ENCODE data around the gene EFTUD2. TPM values are rescaled to one million over a fixed set of nuclear protein-coding genes. Genes with fewer than 3 reads are reported as not detected.

Gene EFTUD2
- total and polyA plus RNA-seq, 2 of the 13 experiments (the other 11 are each of a cell fraction or from before 2014, with no cell fraction given): 111 to 137 TPM

DNA sequence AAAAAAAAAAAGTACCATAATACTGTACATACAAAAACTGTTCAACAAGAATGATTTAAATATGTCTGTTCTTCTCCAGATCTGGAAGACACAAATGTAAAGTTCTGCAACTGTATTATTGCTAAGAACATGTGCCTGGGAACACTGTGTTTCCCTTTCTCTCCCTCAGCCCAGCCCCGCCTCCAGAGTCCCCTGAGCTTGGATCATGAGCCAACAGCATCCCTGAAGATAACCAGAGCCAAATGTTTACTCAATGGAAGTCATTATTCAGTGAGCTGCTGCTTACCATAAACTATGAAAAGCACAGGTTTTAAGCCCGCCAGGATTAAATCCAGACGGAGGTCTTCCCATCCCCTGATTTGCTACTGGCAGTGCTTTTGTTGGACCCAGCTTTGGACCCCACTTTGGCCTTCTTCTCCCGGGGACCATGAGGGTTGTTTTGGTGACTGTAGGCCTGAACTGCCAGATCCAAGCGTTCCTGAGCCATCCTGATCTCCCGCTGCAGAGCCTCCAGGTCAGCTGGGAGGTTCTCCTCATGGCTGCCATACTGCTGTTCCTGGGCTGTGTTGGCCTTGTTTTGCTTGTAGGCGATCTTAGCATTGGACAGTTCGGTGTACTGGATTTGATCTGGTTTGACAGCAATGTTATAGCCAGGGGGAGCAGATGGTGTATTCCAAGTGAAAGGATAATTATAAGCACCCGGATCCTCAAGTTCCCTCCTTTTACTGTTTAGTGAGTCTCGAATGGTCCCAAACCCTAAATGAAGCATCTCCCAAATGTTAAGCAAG, 94.7 kb downstream of the EFTUD2 start:
- FAIRE-seq: no peak
- no peak overlapping the region for H3K27ac ChIP-seq (ENCODE audit: extremely low read length, insufficient read depth, low read length)
- H3K4me1 ChIP-seq (ENCODE audit: insufficient read depth, low read length): no peaks in the 10 kb centered on the region
- no peak for ATAC-seq
- ChIA-PET CTCF (ENCODE audit: low intra/inter-chr PET ratio, low total read pairs) (interaction anchor here (1.1 kb wide), 1 partner anchor 11 kb away, joined by 4 read pairs; no protein-coding TSS in a partner anchor), POLR2A (no interaction called here)
- H3K9me3 ChIP-seq (ENCODE audit: low read length): no peaks in the 10 kb centered on the region
- no peaks in the 10 kb centered on the region for H3K79me2 ChIP-seq (ENCODE audit: insufficient read depth, low read length)
- H3K36me3 ChIP-seq (replicated peaks in 1 of 2; ENCODE audit: control insufficient read depth in 1 of 2, insufficient read depth in 2 of 2, low read length in 2 of 2): peaks cover 0 to 3% of the 10 kb centered on the region in 2 experiments; a peak in 3 of 5 replicates
- BruUV-seq (replicated peaks): no TSS peak
- no peak overlapping the region for H3K9ac ChIP-seq (ENCODE audit: insufficient read depth, low read depth, low read length)
- no peaks in the 10 kb centered on the region for H4K20me1 ChIP-seq (ENCODE audit: insufficient read depth, low read length)
- no peaks in the 10 kb centered on the region for H3K27me3 ChIP-seq (ENCODE audit: control insufficient read depth in 1 of 2, insufficient read depth in 2 of 2, low read length in 2 of 2)
- H2AFZ ChIP-seq (ENCODE audit: low read length): no peak overlapping the region
- DNase-seq (ENCODE audit: low spot score): no peak
- no peak overlapping the region for H3K4me3 ChIP-seq (replicated peaks in 1 of 3; ENCODE audit: insufficient read depth in 1 of 3, low read depth in 2 of 3, low read length in 3 of 3)
- H3K4me2 ChIP-seq (ENCODE audit: low read depth, low read length): no peak overlapping the region
- intact Hi-C loops (cut with micrococcal nuclease; ENCODE audit: unreplicated experiment): no loop called here
- 84% methylated on average over 10 of the region's 10 CpGs for WGBS (ENCODE audit: low lambda C conversion rate)
- in situ Hi-C loops (cut with HindIII; ENCODE audit: extremely low pct_ligation_motif_present, low pct_unique_long_range_greater_than_20kb): no loop called here
- no peak for TF ChIP-seq TFDP2 (CRISPR knock-in tag; IDR thresholded peaks at IDR 0.05)
- TF ChIP-seq, protein P1, sequence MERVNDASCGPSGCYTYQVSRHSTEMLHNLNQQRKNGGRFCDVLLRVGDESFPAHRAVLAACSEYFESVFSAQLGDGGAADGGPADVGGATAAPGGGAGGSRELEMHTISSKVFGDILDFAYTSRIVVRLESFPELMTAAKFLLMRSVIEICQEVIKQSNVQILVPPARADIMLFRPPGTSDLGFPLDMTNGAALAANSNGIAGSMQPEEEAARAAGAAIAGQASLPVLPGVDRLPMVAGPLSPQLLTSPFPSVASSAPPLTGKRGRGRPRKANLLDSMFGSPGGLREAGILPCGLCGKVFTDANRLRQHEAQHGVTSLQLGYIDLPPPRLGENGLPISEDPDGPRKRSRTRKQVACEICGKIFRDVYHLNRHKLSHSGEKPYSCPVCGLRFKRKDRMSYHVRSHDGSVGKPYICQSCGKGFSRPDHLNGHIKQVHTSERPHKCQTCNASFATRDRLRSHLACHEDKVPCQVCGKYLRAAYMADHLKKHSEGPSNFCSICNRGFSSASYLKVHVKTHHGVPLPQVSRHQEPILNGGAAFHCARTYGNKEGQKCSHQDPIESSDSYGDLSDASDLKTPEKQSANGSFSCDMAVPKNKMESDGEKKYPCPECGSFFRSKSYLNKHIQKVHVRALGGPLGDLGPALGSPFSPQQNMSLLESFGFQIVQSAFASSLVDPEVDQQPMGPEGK (CRISPR knock-in tag; IDR thresholded peaks at IDR 0.05): no peak
- no peak for TF ChIP-seq REPIN1 (CRISPR knock-in tag; IDR thresholded peaks at IDR 0.05; ENCODE audit: borderline replicate concordance, low read depth)
- TF ChIP-seq ZNF724P (CRISPR knock-in tag; IDR thresholded peaks at IDR 0.05; ENCODE audit: borderline replicate concordance): no peak
- TF ChIP-seq, protein P2, sequence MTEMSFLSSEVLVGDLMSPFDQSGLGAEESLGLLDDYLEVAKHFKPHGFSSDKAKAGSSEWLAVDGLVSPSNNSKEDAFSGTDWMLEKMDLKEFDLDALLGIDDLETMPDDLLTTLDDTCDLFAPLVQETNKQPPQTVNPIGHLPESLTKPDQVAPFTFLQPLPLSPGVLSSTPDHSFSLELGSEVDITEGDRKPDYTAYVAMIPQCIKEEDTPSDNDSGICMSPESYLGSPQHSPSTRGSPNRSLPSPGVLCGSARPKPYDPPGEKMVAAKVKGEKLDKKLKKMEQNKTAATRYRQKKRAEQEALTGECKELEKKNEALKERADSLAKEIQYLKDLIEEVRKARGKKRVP (CRISPR knock-in tag; IDR thresholded peaks at IDR 0.05): no peak
- TF ChIP-seq SIN3B (IDR thresholded peaks at IDR 0.05; ENCODE audit: low read length): no peak
- TF ChIP-seq, protein P3, sequence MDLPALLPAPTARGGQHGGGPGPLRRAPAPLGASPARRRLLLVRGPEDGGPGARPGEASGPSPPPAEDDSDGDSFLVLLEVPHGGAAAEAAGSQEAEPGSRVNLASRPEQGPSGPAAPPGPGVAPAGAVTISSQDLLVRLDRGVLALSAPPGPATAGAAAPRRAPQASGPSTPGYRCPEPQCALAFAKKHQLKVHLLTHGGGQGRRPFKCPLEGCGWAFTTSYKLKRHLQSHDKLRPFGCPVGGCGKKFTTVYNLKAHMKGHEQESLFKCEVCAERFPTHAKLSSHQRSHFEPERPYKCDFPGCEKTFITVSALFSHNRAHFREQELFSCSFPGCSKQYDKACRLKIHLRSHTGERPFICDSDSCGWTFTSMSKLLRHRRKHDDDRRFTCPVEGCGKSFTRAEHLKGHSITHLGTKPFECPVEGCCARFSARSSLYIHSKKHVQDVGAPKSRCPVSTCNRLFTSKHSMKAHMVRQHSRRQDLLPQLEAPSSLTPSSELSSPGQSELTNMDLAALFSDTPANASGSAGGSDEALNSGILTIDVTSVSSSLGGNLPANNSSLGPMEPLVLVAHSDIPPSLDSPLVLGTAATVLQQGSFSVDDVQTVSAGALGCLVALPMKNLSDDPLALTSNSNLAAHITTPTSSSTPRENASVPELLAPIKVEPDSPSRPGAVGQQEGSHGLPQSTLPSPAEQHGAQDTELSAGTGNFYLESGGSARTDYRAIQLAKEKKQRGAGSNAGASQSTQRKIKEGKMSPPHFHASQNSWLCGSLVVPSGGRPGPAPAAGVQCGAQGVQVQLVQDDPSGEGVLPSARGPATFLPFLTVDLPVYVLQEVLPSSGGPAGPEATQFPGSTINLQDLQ (CRISPR knock-in tag; IDR thresholded peaks at IDR 0.05): no peak
- no peak for TF ChIP-seq REXO4 (CRISPR knock-in tag; IDR thresholded peaks at IDR 0.05; ENCODE audit: borderline replicate concordance)
- TF ChIP-seq, protein P4, sequence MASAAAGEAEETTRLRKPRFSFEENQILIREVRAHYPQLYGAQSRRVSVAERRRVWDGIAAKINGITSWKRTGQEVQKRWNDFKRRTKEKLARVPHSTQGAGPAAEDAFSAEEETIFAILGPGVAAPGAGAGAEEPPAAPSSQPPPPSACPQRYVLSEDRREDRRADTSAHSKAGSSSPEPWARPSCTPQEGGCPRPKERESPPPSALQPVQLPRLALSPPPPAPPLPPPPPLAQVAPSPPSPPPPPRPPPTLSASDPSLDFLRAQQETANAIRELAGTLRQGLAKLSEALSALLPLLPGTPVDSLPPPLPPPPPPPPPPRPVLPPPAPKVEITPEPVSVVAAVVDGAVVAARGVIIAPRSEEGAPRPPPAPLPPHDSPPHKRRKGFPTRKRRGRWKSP (CRISPR knock-in tag; IDR thresholded peaks at IDR 0.05): no peak
- TF ChIP-seq ZBTB46 (CRISPR knock-in tag; IDR thresholded peaks at IDR 0.05; ENCODE audit: borderline replicate concordance): no peak
